Kidney epithelial cell (primary cell): ENCODE data around the gene NALCN. TPM values are rescaled to one million over a fixed set of nuclear protein-coding genes. Genes with fewer than 3 reads are reported as not detected.

Source experiments
- DNase-seq: peaks from one replicate; pipeline ENCODE4 v3.0.0-alpha.2; 2010; ENCODE audit warnings: low read depth
- H3K27me3 ChIP-seq: 2 replicates; pipeline ENCODE4 v1.6.0; 2011; ENCODE audit warnings: low read length; ENCODE audit not compliant: control insufficient read depth, insufficient read depth
- H3K36me3 ChIP-seq: 2 replicates; pipeline ENCODE4 v1.5.1; 2011; ENCODE audit warnings: low read length; ENCODE audit not compliant: control insufficient read depth, insufficient read depth
- H3K4me3 ChIP-seq: 2 replicates; pipeline ENCODE4 v1.5.1; 2011; ENCODE audit warnings: low read depth, mild to moderate bottlenecking, control low read depth, low read length
- CTCF ChIP-seq: IDR thresholded peaks from 2 replicates; pipeline ENCODE4 v1.5.1; 2011; ENCODE audit warnings: mild to moderate bottlenecking, moderate library complexity, low read length, control low read depth, inconsistent platforms; ENCODE audit not compliant: insufficient read depth, poor library complexity, severe bottlenecking
- total RNA-seq: library from RNA; depleted of rRNA; stranded (reverse); fragments of >200 nt; gene quantifications from 2 replicates; pipeline ENCODE4 v1.2.3, GENCODE V29; 2015

Gene NALCN
- total RNA-seq, 1 donor from 2014 or later = 1.8 TPM

GRCh38 chr13:101181076-101181685, 235.1 kb downstream of the NALCN start:
- Histone ChIP-seq H3K27me3 (no peaks in the 10 kb centered on the region), H3K36me3 (no peaks in the 10 kb centered on the region), H3K4me3 (no peak overlapping the region)
- no peak for DNase-seq
- no peak for TF ChIP-seq CTCF

- Histone ChIP-seq H3K27me3 (no peaks in the 10 kb centered on the region), H3K36me3 (no peaks in the 10 kb centered on the region), H3K4me3 (no peak overlapping the region)
- DNase-seq = no peak
- no peak for TF ChIP-seq CTCF
Measured at GRCh38 chr13:101179021-101179420, 237.3 kb downstream of the NALCN start.

GRCh38 chr13:101178406-101178805, 237.9 kb downstream of the NALCN start:
- DNase-seq = no peak
- Histone ChIP-seq H3K36me3 (no peaks in the 10 kb centered on the region), H3K27me3 (no peaks in the 10 kb centered on the region), H3K4me3 (no peak overlapping the region)
- no peak for TF ChIP-seq CTCF

- Histone ChIP-seq H3K4me3 (no peak overlapping the region), H3K36me3 (no peaks in the 10 kb centered on the region), H3K27me3 (no peaks in the 10 kb centered on the region)
- no peak for TF ChIP-seq CTCF
- DNase-seq = no peak
Measured at GRCh38 chr13:101170306-101170705, 246.0 kb downstream of the NALCN start.

- no peaks in the 10 kb centered on the region for H3K27me3 ChIP-seq
- peak; percentile 9 for DNase-seq
- H3K36me3 ChIP-seq = no peaks in the 10 kb centered on the region
- TF ChIP-seq CTCF = no peak
- H3K4me3 ChIP-seq = no peak overlapping the region
Measured at GRCh38 chr13:101157261-101157660, 259.0 kb downstream of the NALCN start.

GRCh38 chr13:101155920-101156319, 260.4 kb downstream of the NALCN start:
- Histone ChIP-seq H3K4me3 (no peak overlapping the region), H3K36me3 (no peaks in the 10 kb centered on the region), H3K27me3 (no peaks in the 10 kb centered on the region)
- TF ChIP-seq CTCF = peak; percentile 56
- DNase-seq = no peak
